ENCODE data around the gene ZKSCAN4.

Gene ZKSCAN4

DNA sequence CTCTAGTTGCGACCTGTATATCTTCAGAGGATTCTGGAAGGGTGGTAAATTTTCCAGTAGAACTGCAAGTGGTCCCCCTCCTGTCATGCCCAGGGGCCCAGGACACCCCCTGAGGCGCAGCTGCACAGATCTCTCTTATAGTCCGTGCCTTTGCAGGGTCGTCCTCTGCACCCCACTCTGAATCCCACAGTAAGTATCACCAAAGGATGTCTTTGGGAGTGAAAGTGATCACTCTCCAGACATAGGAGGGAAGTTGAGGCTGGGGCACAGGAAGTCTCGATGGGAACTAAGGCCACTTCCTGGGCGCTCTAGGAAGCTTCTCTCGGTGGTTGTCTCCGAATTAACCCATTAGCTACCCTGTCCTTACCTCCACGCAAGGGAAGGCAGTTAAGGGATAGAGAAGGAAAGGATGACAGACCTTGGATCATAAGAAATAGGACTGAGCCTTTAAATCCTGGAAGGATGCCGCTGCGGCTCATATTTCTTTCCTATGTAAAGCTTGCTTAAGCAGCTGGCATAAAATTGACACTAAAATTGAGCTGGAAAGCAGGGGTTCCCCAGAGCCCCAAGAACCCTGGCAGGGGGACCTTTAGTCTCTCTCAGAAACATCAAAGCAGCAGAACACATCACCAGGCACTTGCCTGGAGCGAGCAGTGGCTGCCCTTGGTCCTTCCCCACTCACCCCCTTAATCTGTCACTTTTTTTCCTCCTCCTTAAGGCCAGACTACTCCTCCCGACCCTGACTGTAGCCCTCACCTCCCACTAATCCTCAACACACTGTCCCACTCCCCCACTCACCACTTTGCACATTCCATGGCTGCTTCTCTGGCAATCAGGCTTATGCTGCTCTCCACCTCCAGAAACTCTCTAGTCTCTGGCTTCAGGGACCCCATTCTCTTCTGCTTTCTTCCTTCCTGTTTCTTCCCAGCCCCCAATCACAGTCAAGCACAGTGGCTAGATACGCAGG lies at the start of gene ZKSCAN4:
Gene ZKSCAN4 (minus strand): TSS at position 261 of the 967 bp plus-strand sequence. CDS start 289 bp downstream, outside the sequence.
- DNase-seq (ENCODE audit: insufficient read length, low spot score), result peak; percentile 84
- no peak for FAIRE-seq

DNA sequence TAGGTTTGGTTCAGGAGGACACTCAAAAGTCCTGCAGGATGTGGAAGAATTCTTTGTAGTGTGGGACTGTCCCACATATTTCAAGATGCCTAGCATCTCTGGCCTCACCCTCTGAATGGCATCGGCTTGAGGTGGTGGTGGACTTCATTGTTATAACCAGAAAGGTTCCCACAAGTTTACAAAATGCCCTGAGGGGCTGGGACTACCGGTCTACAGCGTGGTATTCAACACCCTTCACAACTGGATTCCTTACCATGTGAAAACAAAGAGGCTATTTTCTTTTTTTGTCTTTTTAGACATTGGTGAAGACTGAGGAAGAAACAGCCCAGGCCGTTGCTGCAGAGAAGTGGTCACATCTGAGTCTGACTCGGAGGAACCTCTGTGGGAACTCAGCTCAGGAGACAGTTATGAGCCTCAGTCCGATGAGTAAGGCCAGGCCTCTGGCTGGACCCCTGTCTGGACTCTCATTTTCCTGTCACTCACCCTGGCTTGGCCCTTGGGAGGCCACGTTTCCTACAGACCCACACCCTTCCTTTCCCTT lies 44.5 kb upstream of the ZKSCAN4 start:
- no peak for FAIRE-seq
- DNase-seq (ENCODE audit: insufficient read length, low spot score), result no peak

- FAIRE-seq, result no peak
Measured at GRCh38 chr6:28295326-28295725, 43.3 kb upstream of the ZKSCAN4 start.

GRCh38 chr6:28291573-28291972 lies 39.5 kb upstream of the ZKSCAN4 start:
- DNase-seq (ENCODE audit: insufficient read length, low spot score) (no peak), FAIRE-seq (no peak)

More at GRCh38 chr6:28295326-28295725, 43.3 kb upstream of the ZKSCAN4 start:
- no peak for DNase-seq (ENCODE audit: insufficient read length, low spot score)

- no peak for DNase-seq (ENCODE audit: insufficient read length, low spot score)
- no peak for FAIRE-seq
Measured at GRCh38 chr6:28282926-28283325, 30.9 kb upstream of the ZKSCAN4 start.

- DNase-seq (ENCODE audit: insufficient read length, low spot score) (peak; percentile 72), FAIRE-seq (no peak)
Measured at GRCh38 chr6:28281288-28282064, 29.4 kb upstream of the ZKSCAN4 start, which contains the start of gene PGBD1. PGBD1 (plus strand) TSS chr6:28281572; CDS start chr6:28283814, 2,242 bp downstream.

- DNase-seq (ENCODE audit: insufficient read length, low spot score), result no peak
Measured at GRCh38 chr6:28280595-28281287, 28.7 kb upstream of the ZKSCAN4 start.

DNA sequence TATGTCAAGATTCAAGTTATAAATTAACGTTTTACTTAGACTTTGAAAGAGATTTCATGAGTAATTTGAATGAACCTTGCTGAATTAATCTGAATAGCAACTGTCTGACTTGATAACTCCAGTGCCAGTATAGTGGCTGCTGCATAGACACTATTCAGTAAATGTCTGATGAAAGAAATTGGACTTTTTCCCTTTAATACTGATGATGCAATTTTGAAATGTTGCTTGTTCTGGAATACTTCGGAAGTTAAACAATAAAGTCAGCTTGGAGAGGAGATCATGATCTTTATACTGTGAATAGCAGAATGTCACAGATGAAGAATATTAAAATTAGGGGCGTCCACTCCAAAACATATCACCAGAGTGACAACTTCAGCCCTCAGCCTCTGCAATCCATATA lies 25.7 kb upstream of the ZKSCAN4 start:
- FAIRE-seq (no peak), DNase-seq (ENCODE audit: insufficient read length, low spot score) (no peak)

More at GRCh38 chr6:28280595-28281287, 28.7 kb upstream of the ZKSCAN4 start:
- FAIRE-seq, result no peak

DNA sequence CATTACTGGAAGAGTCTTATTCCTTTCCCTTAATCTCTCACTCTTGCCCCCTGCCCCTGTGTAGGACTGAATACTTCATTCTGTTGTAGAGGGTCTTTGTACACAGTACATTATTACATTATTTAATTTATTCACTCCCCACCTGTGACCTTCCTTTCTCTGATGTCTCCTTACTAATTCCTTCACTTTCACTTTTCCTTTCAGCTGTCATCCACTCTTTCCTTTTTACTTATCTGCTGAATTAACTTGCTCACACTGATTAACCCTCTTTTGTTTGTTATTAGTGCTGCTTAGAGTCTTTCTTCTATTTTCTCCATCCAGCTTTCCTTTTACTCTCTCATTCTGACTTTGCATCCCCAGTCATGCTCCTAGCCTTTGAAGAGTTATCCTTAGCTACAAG lies 22.8 kb upstream of the ZKSCAN4 start:
- DNase-seq (ENCODE audit: insufficient read length, low spot score) (no peak), FAIRE-seq (no peak)

DNA sequence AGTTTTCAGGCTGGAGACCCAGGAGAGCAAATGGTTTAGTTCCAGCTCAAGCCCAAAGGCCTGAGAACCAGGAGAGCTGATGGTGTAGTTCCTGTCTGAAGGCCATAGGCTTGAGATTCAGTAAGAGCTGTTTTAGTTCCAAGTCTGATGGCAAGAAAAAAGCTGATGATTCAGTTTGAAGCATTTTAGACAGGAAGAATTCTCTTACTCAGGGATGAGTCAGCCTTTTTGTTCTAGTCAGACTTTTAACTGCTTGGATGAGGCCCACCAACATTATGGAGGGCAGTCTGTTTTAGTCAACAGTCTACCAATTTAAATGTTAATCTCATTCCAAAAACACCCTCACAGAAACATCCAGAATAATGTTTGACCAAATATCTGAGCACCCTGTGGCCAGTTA lies 17.4 kb upstream of the ZKSCAN4 start:
- FAIRE-seq, result no peak

DNA sequence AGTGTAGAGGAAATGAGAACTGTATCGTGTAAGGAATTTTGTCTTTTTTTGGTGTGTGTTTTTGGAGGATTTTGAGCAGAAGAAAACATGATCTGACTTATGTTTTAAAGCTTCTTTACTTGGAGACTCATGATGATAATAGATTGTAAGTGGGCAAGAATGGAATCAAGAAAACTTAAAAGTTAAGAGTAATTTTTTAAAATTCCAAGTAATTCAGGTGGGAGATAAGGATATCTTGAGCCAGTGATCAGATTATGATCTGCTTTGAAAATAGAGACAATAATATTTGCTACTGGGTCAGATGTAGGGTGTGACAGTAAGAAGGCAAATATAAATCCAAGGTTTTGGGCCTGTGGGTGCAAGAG lies 15.6 kb upstream of the ZKSCAN4 start:
- FAIRE-seq (no peak), DNase-seq (ENCODE audit: insufficient read length, low spot score) (no peak)

More for the DNA sequence above, 17.4 kb upstream of the ZKSCAN4 start:
- DNase-seq (ENCODE audit: insufficient read length, low spot score), result peak; percentile 39

- FAIRE-seq (peak; percentile 63), DNase-seq (ENCODE audit: insufficient read length, low spot score) (peak; percentile 78)
Measured at GRCh38 chr6:28266962-28267694, 15.1 kb upstream of the ZKSCAN4 start, which contains the start of gene ZSCAN26. ZSCAN26 (plus strand) TSS chr6:28267143; CDS start chr6:28271920, 4,777 bp downstream.

- FAIRE-seq (no peak), DNase-seq (ENCODE audit: insufficient read length, low spot score) (no peak)
Measured at GRCh38 chr6:28266563-28266961, 14.5 kb upstream of the ZKSCAN4 start.

- DNase-seq (ENCODE audit: insufficient read length, low spot score) (no peak), FAIRE-seq (no peak)
Measured at GRCh38 chr6:28264834-28265401, 12.8 kb upstream of the ZKSCAN4 start.

DNA sequence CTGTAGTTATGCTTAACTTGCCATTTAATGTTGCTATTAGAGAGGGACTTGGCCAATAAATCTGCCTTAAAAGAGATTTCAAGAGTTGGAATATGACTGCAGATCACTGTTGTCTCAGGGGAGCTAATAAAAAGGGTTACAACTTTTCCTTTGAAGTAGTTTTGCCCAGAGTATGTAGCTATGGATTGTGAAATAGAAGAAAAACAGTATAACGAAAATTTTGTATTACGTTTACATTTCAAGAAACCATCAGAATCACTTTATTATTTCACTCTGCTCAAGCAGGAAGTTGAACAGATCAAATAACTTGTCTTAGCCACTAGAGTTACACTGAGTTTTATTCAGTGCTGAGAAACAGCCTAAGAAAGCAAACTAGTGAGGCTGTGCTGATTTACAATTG lies 11.9 kb upstream of the ZKSCAN4 start:
- no peak for FAIRE-seq
- DNase-seq (ENCODE audit: insufficient read length, low spot score), result no peak

DNA sequence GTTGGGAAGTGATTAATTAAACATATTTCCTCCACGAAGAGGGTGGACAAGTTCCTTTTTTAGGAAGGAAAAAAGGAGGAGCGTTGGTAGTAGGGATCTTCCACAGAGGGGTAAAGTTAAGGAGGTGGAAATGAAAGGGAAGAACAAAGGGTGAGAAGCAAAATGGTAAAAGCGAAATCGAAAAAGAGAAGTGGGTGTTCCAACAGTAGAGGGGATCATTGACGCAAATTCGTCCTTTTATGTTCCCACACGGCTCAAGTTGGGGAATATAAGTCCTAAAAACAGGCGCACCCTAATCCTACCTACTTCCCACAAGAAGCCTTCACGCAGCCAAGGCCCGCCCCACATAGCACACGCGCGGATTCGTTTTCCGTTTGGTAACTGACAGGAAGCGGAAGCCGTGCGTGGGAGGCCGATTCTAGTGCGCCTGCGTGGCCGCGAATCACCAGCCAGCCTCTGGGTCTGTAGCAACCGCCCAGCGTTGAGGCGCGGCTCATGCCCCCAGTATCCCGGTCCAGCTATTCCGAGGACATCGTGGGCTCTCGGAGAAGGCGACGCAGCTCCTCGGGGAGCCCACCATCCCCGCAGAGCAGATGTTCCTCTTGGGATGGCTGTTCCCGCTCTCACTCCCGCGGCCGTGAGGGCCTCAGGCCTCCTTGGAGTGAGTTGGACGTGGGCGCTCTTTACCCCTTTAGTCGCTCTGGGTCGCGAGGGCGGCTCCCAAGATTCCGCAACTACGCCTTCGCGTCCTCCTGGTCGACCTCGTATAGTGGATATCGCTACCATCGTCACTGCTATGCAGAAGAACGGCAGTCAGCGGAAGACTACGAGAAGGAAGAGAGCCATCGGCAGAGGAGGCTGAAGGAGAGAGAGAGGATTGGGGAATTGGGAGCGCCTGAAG lies 7.1 kb upstream of the ZKSCAN4 start, which contains the start of gene NKAPL:
Gene NKAPL (plus strand): TSS at position 421 of the 901 bp plus-strand sequence. CDS start 75 bp downstream, at position 496.
- no peak for FAIRE-seq
- DNase-seq (ENCODE audit: insufficient read length, low spot score), result no peak

- FAIRE-seq, result no peak
- no peak for DNase-seq (ENCODE audit: insufficient read length, low spot score)
Measured at GRCh38 chr6:28257042-28257441, 5.0 kb upstream of the ZKSCAN4 start.

DNA sequence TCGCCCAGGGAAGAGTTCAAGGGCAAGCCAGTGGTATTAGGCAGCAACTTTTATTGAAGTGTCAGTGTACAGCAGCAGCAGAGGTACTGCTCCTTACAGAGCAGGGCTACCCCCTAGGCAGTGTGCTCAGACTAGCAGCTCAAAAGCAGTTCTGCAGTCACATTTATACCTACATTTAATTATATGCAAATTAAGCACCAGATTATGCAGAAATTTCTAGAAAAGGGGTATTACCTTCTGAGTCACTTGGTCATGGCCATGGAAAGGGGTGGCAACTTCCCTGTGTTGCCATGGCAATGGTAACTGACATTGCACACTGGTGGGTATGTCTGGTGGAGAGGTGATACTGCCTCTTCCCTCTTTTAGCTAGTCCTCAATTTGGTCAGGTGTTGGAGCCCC lies 2.1 kb upstream of the ZKSCAN4 start:
- FAIRE-seq, result no peak
- no peak for DNase-seq (ENCODE audit: insufficient read length, low spot score)

Data from HTR-8/SVneo (cell line).